Measurements from ENCODE around the gene IL12RB1. TPM values are rescaled to one million over a fixed set of nuclear protein-coding genes. Genes with fewer than 3 reads are reported as not detected.

IL12RB1 gene
- total and polyA plus RNA-seq, 2 of the 13 experiments (the other 11 are each of a cell fraction or from before 2014, with no cell fraction given), result 0.03 to 0.04 TPM

DNA sequence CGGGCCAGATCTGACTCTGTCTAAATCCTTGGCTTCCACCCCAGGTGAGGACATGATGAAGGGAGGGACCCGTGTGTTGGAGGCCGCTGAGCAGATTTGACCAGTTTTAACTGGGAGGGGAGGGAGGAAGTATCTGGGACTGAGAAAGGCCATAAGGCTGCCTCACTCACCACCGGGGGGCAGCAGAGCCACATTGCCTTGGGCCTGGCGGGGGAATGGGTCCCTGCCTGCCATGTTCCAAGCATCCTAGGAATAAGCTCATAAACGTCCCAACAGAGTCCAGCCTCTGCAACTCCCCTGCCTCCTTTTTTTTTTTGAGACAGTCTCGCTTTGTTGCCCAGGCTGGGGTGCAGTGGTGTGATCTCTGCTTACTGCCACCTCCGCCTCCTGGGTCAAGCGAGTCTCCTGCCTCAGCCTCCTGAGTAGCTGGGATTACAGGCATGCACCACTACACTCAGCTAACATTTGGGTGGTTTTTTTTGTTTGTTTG is 26.3 kb upstream of the IL12RB1 start (continued):
- peak; percentile 60 for TF ChIP-seq SAP130 (CRISPR knock-in tag; IDR thresholded peaks at IDR 0.05; ENCODE audit: low read depth)
- TF ChIP-seq ZNF274 (CRISPR knock-in tag; IDR thresholded peaks at IDR 0.05), result 0 out of 2 replicates have a peak, but pooled peaks have one; percentile 20
- peak; percentile 27; the same call in 1 of the 2 replicates for TF ChIP-seq SOX5 (CRISPR knock-in tag; IDR thresholded peaks at IDR 0.05; ENCODE audit: borderline replicate concordance)
- TF ChIP-seq MED1 (CRISPR knock-in tag; IDR thresholded peaks at IDR 0.05), result 0 out of 2 replicates have a peak, but pooled peaks have one; percentile 22
- no peak for TF ChIP-seq TCF12 (IDR thresholded peaks at IDR 0.05)
- no peak for TF ChIP-seq TCF12 (CRISPR knock-in tag; IDR thresholded peaks at IDR 0.05)
- peak; percentile 58 for TF ChIP-seq GATAD2A (CRISPR knock-in tag; IDR thresholded peaks at IDR 0.05)
- TF ChIP-seq ZNF788 (CRISPR knock-in tag; IDR thresholded peaks at IDR 0.05; ENCODE audit: borderline replicate concordance), result 0 out of 2 replicates have a peak, but pooled peaks have one; percentile 16
- peak; percentile 40; the same call in 1 of the 2 replicates for TF ChIP-seq HDAC2 (CRISPR knock-in tag; IDR thresholded peaks at IDR 0.05)

DNA sequence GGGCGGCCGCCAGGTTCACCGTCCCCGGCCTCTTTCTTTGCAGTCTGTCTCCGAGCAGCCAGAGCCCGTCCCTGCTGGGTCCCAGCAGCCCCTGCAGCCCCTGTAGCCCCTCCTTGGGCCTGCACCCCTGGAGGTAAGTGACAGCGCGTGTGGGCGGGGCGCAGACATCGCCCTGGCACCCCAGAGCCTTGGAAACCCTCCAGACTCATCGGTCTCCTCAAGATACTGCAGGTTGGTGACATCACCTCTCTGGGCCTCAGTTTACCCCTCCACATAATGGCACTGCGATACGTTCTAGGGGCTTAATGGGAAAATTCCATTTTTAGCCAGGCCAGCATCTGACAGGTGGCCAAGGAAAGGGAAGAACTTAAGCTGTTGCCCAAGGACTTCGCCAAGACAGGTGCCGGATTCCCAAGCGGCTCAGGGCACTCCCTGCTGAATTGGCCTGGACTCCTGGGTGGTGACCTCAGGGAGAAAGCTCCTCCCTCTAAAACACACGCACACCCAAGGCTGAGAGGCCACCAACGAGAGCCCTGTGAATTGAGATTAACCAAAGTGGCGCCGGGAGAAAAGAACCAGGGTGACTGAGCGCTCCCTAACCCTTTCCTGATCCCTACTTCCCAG is 24.0 kb upstream of the IL12RB1 start:
- Histone ChIP-seq H3K4me3 (replicated peaks in 1 of 3; ENCODE audit: insufficient read depth in 1 of 3, low read depth in 2 of 3, low read length in 3 of 3) (peak overlapping the region; percentile 78 to 92 (median 88)), H3K4me2 (ENCODE audit: low read depth, low read length) (peak overlapping the region; percentile 93), H3K79me2 (ENCODE audit: insufficient read depth, low read length) (no peaks in the 10 kb centered on the region), H4K20me1 (ENCODE audit: insufficient read depth, low read length) (no peaks in the 10 kb centered on the region), H3K27ac (ENCODE audit: extremely low read length, insufficient read depth, low read length) (peak overlapping the region; percentile 94), H2AFZ (ENCODE audit: low read length) (no peak overlapping the region), H3K9me3 (ENCODE audit: low read length) (no peaks in the 10 kb centered on the region), H3K4me1 (ENCODE audit: insufficient read depth, low read length) (peaks cover 35% of the 10 kb centered on the region), H3K36me3 (replicated peaks in 1 of 2; ENCODE audit: control insufficient read depth in 1 of 2, insufficient read depth in 2 of 2, low read length in 2 of 2) (0 out of 5 replicates have a peak, but pooled peaks cover 0 to 11% of the 10 kb centered on the region in 2 experiments), H3K9ac (ENCODE audit: insufficient read depth, low read depth, low read length) (peak overlapping the region; percentile 79), H3K27me3 (ENCODE audit: control insufficient read depth in 1 of 2, insufficient read depth in 2 of 2, low read length in 2 of 2) (no peaks in the 10 kb centered on the region)
- CTCF ChIA-PET (ENCODE audit: low intra/inter-chr PET ratio, low total read pairs), result no interaction called here
- 99% methylated on average over 10 of the region's 22 CpGs for WGBS (ENCODE audit: low lambda C conversion rate)
- intact Hi-C loops (cut with micrococcal nuclease; ENCODE audit: unreplicated experiment) (no loop called here), in situ Hi-C loops (cut with HindIII; ENCODE audit: extremely low pct_ligation_motif_present, low pct_unique_long_range_greater_than_20kb) (loop anchor here (5.0 kb wide), 1 partner anchor 42 kb away; the partner anchor contains the start of gene PIK3R2)
- ATAC-seq, result no peak
- BruUV-seq (replicated peaks), result TSS peak; percentile 46
- POLR2A ChIA-PET, result interaction anchor here (0.9 to 2.7 kb wide), 11 partner anchors 13 to 275 kb away, joined by 3 to 18 read pairs (median 7); partner anchors contain the start of genes GDF15, IL12RB1, MAST3 and MPV17L2
- no peak for DNase-seq (ENCODE audit: low spot score)
- FAIRE-seq, result no peak
- no peak for TF ChIP-seq ELF1 (CRISPR knock-in tag; IDR thresholded peaks at IDR 0.05)
- no peak for TF ChIP-seq RNF2 (conservative IDR thresholded peaks at IDR 0.05; ENCODE audit: low read depth)
- 0 out of 2 replicates have a peak, but pooled peaks have one; percentile 7 for TF ChIP-seq ZMYM2 (CRISPR knock-in tag; IDR thresholded peaks at IDR 0.05)
- no peak for TF ChIP-seq ZNF451 (CRISPR knock-in tag; IDR thresholded peaks at IDR 0.05)
- TF ChIP-seq KDM2A (CRISPR knock-in tag; IDR thresholded peaks at IDR 0.05; ENCODE audit: borderline replicate concordance, low read depth), result 0 out of 2 replicates have a peak, but pooled peaks have one; percentile 4
- peak; percentile 76 for TF ChIP-seq ZNF629 (CRISPR knock-in tag; conservative IDR thresholded peaks at IDR 0.05)
- TF ChIP-seq CEBPG (CRISPR knock-in tag; IDR thresholded peaks at IDR 0.05), result no peak
- TF ChIP-seq ELF4 (CRISPR knock-in tag; IDR thresholded peaks at IDR 0.05; ENCODE audit: borderline replicate concordance), result no peak
- no peak for TF ChIP-seq NAIF1 (CRISPR knock-in tag; IDR thresholded peaks at IDR 0.05; ENCODE audit: borderline replicate concordance)
- TF ChIP-seq ZFP91 (CRISPR knock-in tag; IDR thresholded peaks at IDR 0.05; ENCODE audit: borderline replicate concordance), result no peak
